H1 (cell line): ENCODE data around the gene EFCAB8. TPM values are rescaled to one million over a fixed set of nuclear protein-coding genes. Genes with fewer than 3 reads are reported as not detected.

ENCODE experiments used
- CTCF ChIA-PET: fragments of 300-600 bp; sonication (Branson Sonifier 250); formaldehyde crosslinking; loops from one replicate; lab custom pipeline; 2021; ENCODE audit not compliant: partially characterized antibody; lab: Charles Lee
- POLR2A ChIA-PET: fragments of 300-600 bp; sonication (Branson Sonifier 250); formaldehyde crosslinking; loops from one replicate; lab custom pipeline; 2021; ENCODE audit warnings: inconsistent platforms; ENCODE audit not compliant: partially characterized antibody; lab: Charles Lee
- DNase-seq, 2 experiments: peaks; one replicate each; pipeline versions ENCODE4 v3.0.0 to v3.0.0-alpha.2; 2010 to 2022; ENCODE audit warnings: low spot score in 2 of 2, low read depth in 1 of 2, mixed read lengths in 1 of 2
- FAIRE-seq: peaks from 2 replicates; lab custom pipeline; 2011; peaks lifted over from hg19 to GRCh38; lab: Jason Lieb, UNC
- H2AFZ ChIP-seq: 2 replicates; pipeline ENCODE4 v1.8.1; 2012; ENCODE audit warnings: low read length, inconsistent platforms
- H2AK5ac ChIP-seq: 2 replicates; pipeline ENCODE4 v1.6.1; 2013; ENCODE audit warnings: low read depth, low read length
- H2BK120ac ChIP-seq: replicated peaks from 2 replicates; pipeline ENCODE3; 2013; ENCODE audit warnings: low read depth, low read length, inconsistent platforms
- H2BK12ac ChIP-seq: 2 replicates; pipeline ENCODE4 v1.6.1; 2013; ENCODE audit warnings: low read depth, low read length
- H2BK15ac ChIP-seq: 2 replicates; pipeline ENCODE4 v1.6.1; 2013; ENCODE audit warnings: low read length
- H2BK20ac ChIP-seq: 2 replicates; pipeline ENCODE4 v1.6.1; 2013; ENCODE audit warnings: low read length
- H2BK5ac ChIP-seq: 2 replicates; pipeline ENCODE4 v1.6.1; 2013; ENCODE audit warnings: low read depth, low read length
- H3K14ac ChIP-seq: 2 replicates; pipeline ENCODE4 v1.6.1; 2013; ENCODE audit warnings: inconsistent platforms; ENCODE audit not compliant: insufficient read length
- H3K18ac ChIP-seq: 2 replicates; pipeline ENCODE4 v1.6.1; 2013; ENCODE audit warnings: low read length; ENCODE audit errors: extremely low read depth
- H3K23ac ChIP-seq: 2 replicates; pipeline ENCODE4 v1.6.1; 2013; ENCODE audit warnings: inconsistent platforms; ENCODE audit not compliant: insufficient read length
- H3K23me2 ChIP-seq: 2 replicates; pipeline ENCODE4 v1.6.1; 2013; ENCODE audit warnings: low read depth, low read length
- H3K27ac ChIP-seq: 2 replicates; pipeline ENCODE4 v1.6.1; 2011; ENCODE audit warnings: low read depth, low read length, inconsistent platforms
- H3K27me3 ChIP-seq, 4 experiments: replicated peaks in 1 of 4; 1 replicate in 1 of 4; 2 replicates in 3 of 4; pipeline versions ENCODE4 v1.6.1 to v1.8.1; 2011 to 2013; ENCODE audit warnings: low read length in 3 of 4, mild to moderate bottlenecking in 3 of 4, inconsistent platforms in 2 of 4, mixed read lengths in 2 of 4, moderate library complexity in 1 of 4; ENCODE audit not compliant: control insufficient read depth in 3 of 4, insufficient read depth in 3 of 4; ENCODE audit errors: extremely low read depth in 1 of 4
- H3K36me3 ChIP-seq, 4 experiments: 2 replicates each; pipeline versions ENCODE4 v1.6.1 to v1.8.1; 2011 to 2013; ENCODE audit warnings: mild to moderate bottlenecking in 4 of 4, low read length in 3 of 4, moderate library complexity in 2 of 4, control low read depth in 1 of 4, inconsistent platforms in 1 of 4; ENCODE audit not compliant: insufficient read depth in 4 of 4, control insufficient read depth in 2 of 4
- H3K4ac ChIP-seq: replicated peaks from 2 replicates; pipeline ENCODE3; 2013; ENCODE audit warnings: low read length, low read depth, mixed read lengths, inconsistent platforms; ENCODE audit not compliant: insufficient read length
- H3K4me1 ChIP-seq, 4 experiments: replicated peaks in 1 of 4; 1 replicate in 1 of 4; 2 replicates in 3 of 4; pipeline versions ENCODE4 v1.6.1 to v1.8.1; 2011 to 2013; ENCODE audit warnings: low read length in 3 of 4, inconsistent platforms in 2 of 4, mixed read lengths in 1 of 4; ENCODE audit not compliant: insufficient read depth in 4 of 4, control insufficient read depth in 3 of 4
- H3K4me2 ChIP-seq, 2 experiments: 2 replicates each; pipeline versions ENCODE4 v1.6.1 to v1.8.1; 2011 to 2013; ENCODE audit warnings: low read depth in 2 of 2, low read length in 2 of 2, control low read depth in 1 of 2, inconsistent platforms in 1 of 2, mild to moderate bottlenecking in 1 of 2; ENCODE audit not compliant: insufficient read depth in 1 of 2
- H3K4me3 ChIP-seq, 4 experiments: fragments of 200-600, 300-600 bp in 1 of 4; sonication (generic), shearing (Covaris generic), sonication (Bioruptor Twin) in 1 of 4; 2 replicates each; pipeline versions ENCODE4 v1.5.1 to v1.8.1; 2011 to 2016; ENCODE audit warnings: low read length in 4 of 4, low read depth in 3 of 4, control low read depth in 2 of 4, inconsistent platforms in 2 of 4, mild to moderate bottlenecking in 2 of 4, mixed read lengths in 1 of 4, moderate library complexity in 1 of 4; ENCODE audit not compliant: insufficient read depth in 2 of 4; ENCODE audit errors: extremely low read depth in 1 of 4
- H3K56ac ChIP-seq: replicated peaks from 2 replicates; pipeline ENCODE3; 2013; ENCODE audit warnings: low read depth, mild to moderate bottlenecking, mixed read lengths, low read length, inconsistent platforms; ENCODE audit not compliant: insufficient read length
- H3K79me1 ChIP-seq: 2 replicates; pipeline ENCODE4 v1.6.1; 2013; ENCODE audit warnings: low read depth, low read length, control low read depth
- H3K79me2 ChIP-seq, 2 experiments: 2 replicates each; pipeline versions ENCODE4 v1.6.1 to v1.8.1; 2012 to 2013; ENCODE audit warnings: low read length in 2 of 2, mild to moderate bottlenecking in 2 of 2, inconsistent platforms in 1 of 2; ENCODE audit not compliant: insufficient read depth in 2 of 2, control insufficient read depth in 1 of 2
- H3K9ac ChIP-seq, 4 experiments: replicated peaks in 1 of 4; 1 replicate in 1 of 4; 2 replicates in 3 of 4; pipeline versions ENCODE4 v1.6.1 to v1.8.1; 2011 to 2013; ENCODE audit warnings: low read depth in 3 of 4, low read length in 3 of 4, control low read depth in 2 of 4, mild to moderate bottlenecking in 2 of 4, moderate library complexity in 2 of 4, inconsistent platforms in 1 of 4; ENCODE audit errors: extremely low read depth in 1 of 4
- H3K9me3 ChIP-seq, 2 experiments: 2 replicates each; pipeline versions ENCODE4 v1.6.1 to v1.8.1; 2012 to 2013; ENCODE audit warnings: mild to moderate bottlenecking in 2 of 2, moderate library complexity in 2 of 2, control low read depth in 1 of 2, inconsistent platforms in 1 of 2, low read depth in 1 of 2, low read length in 1 of 2, mixed read lengths in 1 of 2; ENCODE audit not compliant: insufficient read depth in 2 of 2
- H4K20me1 ChIP-seq, 2 experiments: replicated peaks in 1 of 2; 2 replicates each; pipeline versions ENCODE3 to v1.8.1; 2011 to 2013; ENCODE audit warnings: inconsistent platforms in 2 of 2, low read length in 2 of 2, mild to moderate bottlenecking in 1 of 2; ENCODE audit not compliant: insufficient read depth in 2 of 2, control insufficient read depth in 1 of 2
- H4K5ac ChIP-seq: 2 replicates; pipeline ENCODE4 v1.6.1; 2013; ENCODE audit warnings: low read length, low read depth, mixed read lengths, inconsistent platforms; ENCODE audit not compliant: insufficient read length
- H4K8ac ChIP-seq: 2 replicates; pipeline ENCODE4 v1.8.0; 2013; ENCODE audit warnings: mild to moderate bottlenecking, moderate library complexity, low read length, inconsistent platforms; ENCODE audit not compliant: insufficient read depth; ENCODE audit errors: extremely low read depth
- H4K91ac ChIP-seq: replicated peaks from 2 replicates; pipeline ENCODE3; 2013; ENCODE audit warnings: low read length, mixed read lengths, inconsistent platforms; ENCODE audit not compliant: insufficient read length
- CTBP2 ChIP-seq: IDR thresholded peaks from 2 replicates; pipeline ENCODE4 v1.7.0; 2011; ENCODE audit warnings: borderline replicate concordance, mild to moderate bottlenecking, moderate library complexity, mixed read lengths, low read length; ENCODE audit not compliant: insufficient read depth, insufficient read length
- KDM4A ChIP-seq: IDR thresholded peaks from one replicate; pipeline ENCODE4 v1.7.1; 2012; ENCODE audit warnings: low read depth, mild to moderate bottlenecking, moderate library complexity, low read length, inconsistent platforms; ENCODE audit not compliant: severe bottlenecking
- MAFK ChIP-seq: IDR thresholded peaks from 2 replicates; pipeline ENCODE4 v1.6.1; 2012; ENCODE audit warnings: low read depth, mild to moderate bottlenecking, improper control_type of control experiment, low read length
- POU5F1 ChIP-seq: IDR thresholded peaks from 2 replicates; pipeline ENCODE4 v1.6.1; 2011; ENCODE audit warnings: low read depth, mild to moderate bottlenecking, low read length, moderate library complexity
- SIX5 ChIP-seq: IDR thresholded peaks from 2 replicates; pipeline ENCODE4 v1.6.1; 2011; ENCODE audit warnings: mild to moderate bottlenecking, low read depth, low read length
- SRF ChIP-seq: IDR thresholded peaks from 2 replicates; pipeline ENCODE4 v1.6.1; 2011; ENCODE audit warnings: mild to moderate bottlenecking, low read depth, low read length, moderate library complexity
- SUZ12 ChIP-seq: fragments of 200-600 bp; sonication (generic); IDR thresholded peaks from 2 replicates; pipeline ENCODE4 v1.6.1; 2012; ENCODE audit warnings: mild to moderate bottlenecking, inconsistent platforms, low read length, moderate library complexity, mixed read lengths
- WGBS, 2 experiments: shearing (Covaris generic) in 1 of 2; methylation state at CpG; one replicate each; pipeline versions ENCODE4 v1.1.6 to v1.1.7; 2013 to 2015; ENCODE audit warnings: low lambda C conversion rate in 2 of 2, mixed read lengths in 2 of 2, inconsistent platforms in 1 of 2, low coverage in 1 of 2, missing lambda C conversion rate in 1 of 2; ENCODE audit not compliant: insufficient replicate concordance in 2 of 2, insufficient coverage in 1 of 2, insufficient read length in 1 of 2; ENCODE audit errors: extremely low coverage in 1 of 2, missing lambda C conversion rate in 1 of 2; 5-methylcytosine and 5-hydroxymethylcytosine counted together
- polyA plus RNA-seq, 7 experiments: library from polyadenylated mRNA; depleted of rRNA in 3 of 7; stranded (reverse) in 5 of 7; unstranded in 2 of 7; fragments of >200 nt in 5 of 7; fragments of 200-250 nt in 2 of 7; gene quantifications; 1 replicate in 5 of 7; 2 replicates in 1 of 7; 4 replicates in 1 of 7; pipeline versions ENCODE4 v1.2.1 to v1.2.3, GENCODE V29; 2011 to 2013; ENCODE audit warnings: missing spikeins in 2 of 7, mixed read lengths in 2 of 7
- total RNA-seq: library from RNA; stranded (reverse); fragmentation: NEBNext Ultra II Directional; extraction: Animal tissue kit (Norgen Biotek cat#: 25700); gene quantifications from 2 replicates; pipeline ENCODE4 v1.2.1, GENCODE V29; 2021
- TF ChIP-seq, protein P1 (sequence below), 3 experiments: IDR thresholded peaks; 1 replicate in 2 of 3; 2 replicates in 1 of 3; pipeline versions ENCODE4 v1.5.1 to v1.6.1; 2011; ENCODE audit warnings: low read length in 3 of 3, mild to moderate bottlenecking in 3 of 3, inconsistent platforms in 2 of 3, low read depth in 1 of 3, moderate library complexity in 1 of 3; ENCODE audit not compliant: insufficient read depth in 1 of 3; ENCODE audit errors: control extremely low read depth in 1 of 3

Gene EFCAB8
- total and polyA plus RNA-seq, 2 of the 8 experiments (the other 6 are each of a cell fraction or from before 2014, with no cell fraction given) = 0.06 to 0.20 TPM

DNA sequence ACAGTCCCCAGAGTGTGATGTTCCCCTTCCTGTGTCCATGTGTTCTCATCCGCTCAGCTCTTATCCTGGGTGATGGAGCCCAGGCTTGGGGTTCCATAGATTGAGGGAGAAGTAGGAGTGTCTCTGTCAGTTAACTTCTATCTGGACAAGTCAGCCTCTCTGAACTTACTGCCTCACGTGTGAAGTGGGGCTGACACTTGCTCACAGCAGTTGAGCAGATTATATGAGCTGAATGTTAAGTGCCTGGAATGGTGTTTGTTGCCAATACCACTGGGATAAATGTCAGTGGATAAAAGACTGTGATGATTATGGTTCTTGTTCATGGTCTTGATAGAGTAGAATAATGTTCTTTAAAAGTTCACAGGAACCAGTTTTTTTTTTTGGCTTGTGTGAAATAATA, 17.1 kb upstream of the EFCAB8 start:
- H3K23me2 ChIP-seq = no peaks in the 10 kb centered on the region
- H3K4me2 ChIP-seq = no peak overlapping the region
- no peak overlapping the region for H4K8ac ChIP-seq
- no peak overlapping the region for H3K18ac ChIP-seq
- H3K9ac ChIP-seq = no peak overlapping the region
- peaks cover 3 to 36% of the 10 kb centered on the region in 2 experiments for H3K79me2 ChIP-seq
- no peak overlapping the region for H2BK12ac ChIP-seq
- H4K20me1 ChIP-seq = peaks cover 5 to 8% of the 10 kb centered on the region in 2 experiments
- no peak overlapping the region for H2AFZ ChIP-seq
- no peaks in the 10 kb centered on the region for H3K4me1 ChIP-seq
- CTCF ChIA-PET = interaction anchor here (0.6 to 2.1 kb wide), 3 partner anchors 11 to 1302 kb away, joined by 3 to 5 read pairs (median 3); no protein-coding TSS in a partner anchor
- no peak overlapping the region for H2BK20ac ChIP-seq
- 70% methylated on average over 2 of the region's 2 CpGs; no CpG with 5 or more reads in 1 of the 2 experiments for WGBS, 2 experiments
- H3K4ac ChIP-seq = no peak overlapping the region
- TF ChIP-seq KDM4A (no peak), CTBP2 (no peak), SIX5 (no peak), SRF (no peak), SUZ12 (no peak), POU5F1 (no peak), MAFK (no peak)
- TF ChIP-seq, protein P1, sequence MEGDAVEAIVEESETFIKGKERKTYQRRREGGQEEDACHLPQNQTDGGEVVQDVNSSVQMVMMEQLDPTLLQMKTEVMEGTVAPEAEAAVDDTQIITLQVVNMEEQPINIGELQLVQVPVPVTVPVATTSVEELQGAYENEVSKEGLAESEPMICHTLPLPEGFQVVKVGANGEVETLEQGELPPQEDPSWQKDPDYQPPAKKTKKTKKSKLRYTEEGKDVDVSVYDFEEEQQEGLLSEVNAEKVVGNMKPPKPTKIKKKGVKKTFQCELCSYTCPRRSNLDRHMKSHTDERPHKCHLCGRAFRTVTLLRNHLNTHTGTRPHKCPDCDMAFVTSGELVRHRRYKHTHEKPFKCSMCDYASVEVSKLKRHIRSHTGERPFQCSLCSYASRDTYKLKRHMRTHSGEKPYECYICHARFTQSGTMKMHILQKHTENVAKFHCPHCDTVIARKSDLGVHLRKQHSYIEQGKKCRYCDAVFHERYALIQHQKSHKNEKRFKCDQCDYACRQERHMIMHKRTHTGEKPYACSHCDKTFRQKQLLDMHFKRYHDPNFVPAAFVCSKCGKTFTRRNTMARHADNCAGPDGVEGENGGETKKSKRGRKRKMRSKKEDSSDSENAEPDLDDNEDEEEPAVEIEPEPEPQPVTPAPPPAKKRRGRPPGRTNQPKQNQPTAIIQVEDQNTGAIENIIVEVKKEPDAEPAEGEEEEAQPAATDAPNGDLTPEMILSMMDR (IDR thresholded peaks at IDR 0.05; ENCODE audit: control extremely low read depth in 1 of 3, insufficient read depth in 1 of 3, low read depth in 1 of 3, low read length in 3 of 3) = no peak
- H3K27ac ChIP-seq = no peak overlapping the region
- H3K79me1 ChIP-seq = peaks cover 11% of the 10 kb centered on the region
- H3K36me3 ChIP-seq = peaks cover 29 to 70% (median 55%) of the 10 kb centered on the region in 4 experiments
- no peak overlapping the region for H3K4me3 ChIP-seq
- no peak for DNase-seq
- H2AK5ac ChIP-seq = no peak overlapping the region
- no peak overlapping the region for H4K5ac ChIP-seq
- H3K56ac ChIP-seq = no peak overlapping the region
- H4K91ac ChIP-seq = no peak overlapping the region
- POLR2A ChIA-PET = interaction anchor here (2.0 kb wide), 1 partner anchor 21 kb away, joined by 7 read pairs; no protein-coding TSS in a partner anchor
- H3K23ac ChIP-seq = no peak overlapping the region
- H3K9me3 ChIP-seq = no peaks in the 10 kb centered on the region
- H2BK15ac ChIP-seq = no peak overlapping the region
- no peak overlapping the region for H2BK5ac ChIP-seq
- no peak overlapping the region for H3K14ac ChIP-seq
- FAIRE-seq = no peak
- H2BK120ac ChIP-seq = no peak overlapping the region
- H3K27me3 ChIP-seq = no peaks in the 10 kb centered on the region
